ENCODE measurements around the gene PACS2.
A peak's percentile ranks its signal among the peaks of the same experiment; 100 is the strongest.

The PACS2 gene

GRCh38 chr14:105375635-105376057 lies 61.1 kb downstream of the PACS2 start:
- no peak for DNase-seq

DNA sequence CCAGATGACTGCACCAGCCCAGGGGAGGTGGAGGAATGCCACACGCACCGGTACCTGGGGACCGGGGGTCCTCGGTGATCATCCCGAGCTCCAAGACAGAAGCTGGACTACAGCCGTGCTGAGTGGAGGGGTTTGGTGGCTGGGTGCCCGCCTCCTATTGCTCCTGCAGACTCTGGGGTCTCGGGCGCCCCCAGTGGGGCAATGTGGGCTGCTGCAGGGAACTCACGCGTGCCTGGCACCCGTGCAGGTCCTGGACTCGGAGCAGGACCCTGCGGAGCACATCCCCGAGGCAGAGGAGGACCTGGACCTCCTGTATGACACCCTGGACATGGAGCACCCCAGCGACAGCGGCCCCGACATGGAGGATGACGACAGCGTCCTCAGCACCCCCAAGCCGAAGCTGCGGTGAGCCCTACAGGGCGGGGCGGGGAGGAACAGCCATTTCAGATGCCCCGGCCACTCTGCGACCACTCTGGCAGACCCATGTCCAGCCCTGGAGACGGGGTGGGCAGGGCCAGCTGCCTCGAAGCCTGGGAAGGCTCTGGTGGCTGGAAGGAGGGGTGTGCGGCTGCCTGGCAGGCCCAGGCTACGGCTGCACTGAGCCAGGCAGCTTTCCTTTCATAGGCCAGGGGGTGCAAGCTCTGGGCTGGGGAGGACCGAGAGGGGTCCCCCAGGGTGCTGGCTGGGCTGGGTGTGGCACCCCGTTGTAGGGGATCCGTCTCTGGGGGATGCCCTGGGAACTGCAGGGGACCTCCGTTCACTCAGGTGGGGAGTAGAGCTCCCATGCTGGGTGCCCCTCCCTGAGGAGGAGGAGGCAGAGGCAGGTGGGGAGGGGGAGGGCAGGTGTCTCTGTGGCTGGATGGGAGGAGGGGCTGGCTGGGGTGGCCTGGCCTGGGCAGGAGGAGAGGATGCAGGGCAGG lies 62.2 kb downstream of the PACS2 start:
- no peak for DNase-seq

DNA sequence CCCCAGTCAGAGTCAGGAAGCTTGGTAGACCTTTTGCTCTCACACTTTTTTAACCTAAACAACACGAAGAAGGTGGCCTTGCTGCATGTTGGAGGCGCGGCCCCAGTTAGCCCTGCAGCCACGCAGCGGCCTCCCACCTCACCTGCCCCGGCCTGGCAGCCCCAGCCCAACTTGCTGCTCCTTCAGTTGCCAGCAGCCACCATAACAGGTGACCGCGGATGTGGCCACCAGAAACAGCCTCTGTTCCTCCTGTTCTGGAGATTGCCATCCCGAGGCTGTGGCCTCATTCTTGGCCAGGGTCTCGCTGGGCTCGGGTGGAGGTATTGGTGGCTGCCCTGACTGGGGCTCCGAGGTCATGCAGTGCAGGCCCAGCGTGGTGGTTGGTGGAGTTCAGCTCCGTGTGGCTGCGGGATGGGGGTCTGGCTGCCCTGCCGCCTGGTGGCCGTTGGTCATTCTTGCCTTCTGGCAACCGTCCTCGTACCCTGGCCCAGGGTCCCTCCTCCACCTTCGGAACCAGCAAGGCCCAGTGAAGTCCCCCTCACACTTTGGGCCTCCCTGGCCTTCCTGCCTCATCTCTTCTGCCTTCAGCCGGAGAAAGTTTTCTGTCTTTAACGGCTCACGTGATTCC lies 63.1 kb downstream of the PACS2 start:
- DNase-seq = no peak

GRCh38 chr14:105378199-105378598 lies 63.7 kb downstream of the PACS2 start:
- no peak for DNase-seq

- no peak for DNase-seq
Observed at GRCh38 chr14:105378873-105379685, 64.5 kb downstream of the PACS2 start.

DNA sequence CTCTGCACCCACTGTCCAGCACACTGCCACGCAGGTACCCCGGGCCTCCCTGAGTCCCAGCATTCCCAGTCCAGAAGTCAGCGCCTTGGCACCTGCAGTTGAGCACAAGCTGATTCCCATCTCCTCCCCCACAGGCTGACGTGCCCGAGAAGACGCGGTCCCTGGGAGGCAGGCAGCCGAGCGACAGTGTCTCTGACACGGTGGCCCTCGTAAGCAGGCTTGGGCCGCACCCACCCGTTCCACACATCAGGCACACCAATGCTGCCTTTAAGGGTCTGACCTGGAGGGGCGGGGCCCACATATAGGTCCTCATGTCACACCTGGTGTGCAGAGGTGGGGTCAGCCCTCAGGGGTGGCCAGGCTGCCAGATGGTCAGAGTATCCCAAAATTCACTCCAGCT lies 65.4 kb downstream of the PACS2 start:
- DNase-seq = no peak

DNA sequence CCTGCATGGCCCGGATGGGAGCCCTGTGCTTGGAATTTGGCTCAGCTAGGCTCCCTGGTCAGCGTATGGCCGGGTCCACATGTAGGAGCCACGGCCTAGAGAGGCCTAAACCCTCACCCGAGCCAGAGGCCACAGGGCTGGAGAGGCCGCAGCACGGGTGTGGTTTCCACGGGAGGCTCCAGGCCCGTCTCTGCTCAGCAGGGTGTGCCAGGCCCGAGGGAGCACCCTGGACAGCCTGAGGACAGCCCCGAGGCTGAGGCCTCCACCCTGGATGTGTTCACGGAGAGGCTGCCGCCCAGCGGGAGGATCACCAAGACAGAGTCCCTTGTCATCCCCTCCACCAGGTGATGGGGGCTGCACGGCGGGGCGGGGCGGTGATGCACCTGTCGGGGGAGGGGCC lies 66.2 kb downstream of the PACS2 start:
- DNase-seq = no peak

- no peak for DNase-seq
Observed at GRCh38 chr14:105381446-105382342, 67.1 kb downstream of the PACS2 start.

- no peak for DNase-seq
Observed at GRCh38 chr14:105382343-105383082, 68.0 kb downstream of the PACS2 start.

DNA sequence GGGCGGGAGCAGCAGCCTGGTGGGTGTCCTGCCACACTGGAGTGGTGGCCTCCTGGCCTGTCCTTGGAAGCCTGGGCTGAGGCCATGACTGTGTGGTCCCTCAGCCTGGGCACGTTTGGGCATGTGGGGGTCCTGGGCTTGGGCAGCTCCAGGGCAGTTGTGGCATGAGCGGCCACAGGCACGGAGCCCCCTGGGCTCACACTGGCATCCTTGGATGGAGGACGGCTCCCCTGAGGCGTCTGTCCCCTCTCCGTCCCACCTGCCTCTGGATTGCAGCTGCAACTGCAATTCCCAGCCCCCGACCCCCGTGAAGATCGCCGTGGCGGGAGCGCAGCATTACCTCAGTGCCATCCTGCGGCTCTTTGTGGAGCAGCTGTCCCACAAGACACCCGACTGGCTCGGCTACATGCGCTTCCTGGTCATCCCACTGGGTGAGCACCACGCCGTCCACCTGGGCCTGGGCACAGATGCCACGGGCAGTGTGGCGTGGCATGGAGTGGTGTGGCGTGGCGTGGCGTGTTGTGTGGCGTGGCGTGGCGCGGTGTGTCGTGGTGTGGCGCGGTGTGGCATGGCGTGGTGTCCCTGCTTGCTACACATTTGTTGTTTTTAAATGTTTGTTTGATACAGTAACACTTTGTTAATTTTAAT lies 68.7 kb downstream of the PACS2 start:
- no peak for DNase-seq

- no peak for DNase-seq
Observed at GRCh38 chr14:105384041-105384557, 69.6 kb downstream of the PACS2 start.

DNA sequence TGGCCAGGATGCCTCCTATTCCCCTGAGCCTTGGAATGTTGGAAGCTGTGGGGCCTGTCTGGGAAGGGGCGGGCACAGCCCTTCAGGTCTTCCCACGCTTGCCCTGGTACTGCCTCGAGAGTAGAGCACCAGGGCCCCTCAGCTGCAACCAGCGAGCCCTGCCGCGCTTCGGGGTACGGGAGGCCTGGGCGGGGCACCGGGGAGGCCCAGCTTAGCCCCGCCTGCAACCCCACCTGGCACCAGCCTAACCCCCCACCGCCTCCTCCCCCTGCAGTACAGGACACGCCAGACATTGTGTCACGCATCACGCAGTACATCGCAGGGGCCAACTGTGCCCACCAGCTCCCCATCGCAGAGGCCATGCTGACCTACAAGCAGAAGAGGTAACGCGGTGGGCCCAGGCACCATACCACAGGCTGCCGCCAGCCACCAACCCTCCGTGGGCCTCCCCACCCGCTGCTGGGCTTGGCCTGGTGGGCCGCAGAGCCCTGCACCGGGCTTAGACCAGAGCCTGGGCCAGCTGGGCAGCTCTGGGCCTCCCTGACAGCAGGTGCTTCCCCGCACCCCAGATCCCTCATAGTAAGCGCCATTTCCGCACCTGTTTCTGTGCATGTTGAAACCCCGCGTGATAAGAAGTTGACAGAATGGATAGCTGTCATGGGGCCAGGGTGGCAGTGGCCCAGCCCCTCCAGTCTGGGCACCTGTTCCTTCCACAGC lies 70.2 kb downstream of the PACS2 start:
- no peak for DNase-seq

GRCh38 chr14:105385322-105385637 lies 70.7 kb downstream of the PACS2 start:
- DNase-seq = no peak

GRCh38 chr14:105385698-105386365 lies 71.3 kb downstream of the PACS2 start:
- no peak for DNase-seq

- DNase-seq = no peak
Observed at GRCh38 chr14:105386581-105387529, 72.3 kb downstream of the PACS2 start.

DNA sequence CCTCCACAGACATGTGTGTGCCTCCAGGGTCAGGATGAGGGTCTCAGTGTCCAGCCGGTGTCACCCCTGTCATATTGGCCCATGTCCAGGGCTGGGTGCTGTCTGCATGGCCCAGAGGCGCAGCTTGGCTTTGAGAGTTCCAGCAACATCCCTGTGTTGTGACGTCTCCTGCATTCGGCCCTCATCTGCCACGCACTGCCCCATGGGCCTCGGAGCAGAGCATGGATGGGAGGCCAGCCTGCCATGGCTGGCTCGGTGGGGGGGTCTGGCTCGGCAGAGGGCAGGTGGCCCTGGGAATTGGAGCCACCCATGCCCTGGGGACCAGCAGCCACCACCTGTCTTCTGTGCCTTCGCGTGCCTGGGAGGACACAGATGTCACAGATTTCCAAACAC lies 73.0 kb downstream of the PACS2 start:
- DNase-seq = peak; percentile 48

DNA sequence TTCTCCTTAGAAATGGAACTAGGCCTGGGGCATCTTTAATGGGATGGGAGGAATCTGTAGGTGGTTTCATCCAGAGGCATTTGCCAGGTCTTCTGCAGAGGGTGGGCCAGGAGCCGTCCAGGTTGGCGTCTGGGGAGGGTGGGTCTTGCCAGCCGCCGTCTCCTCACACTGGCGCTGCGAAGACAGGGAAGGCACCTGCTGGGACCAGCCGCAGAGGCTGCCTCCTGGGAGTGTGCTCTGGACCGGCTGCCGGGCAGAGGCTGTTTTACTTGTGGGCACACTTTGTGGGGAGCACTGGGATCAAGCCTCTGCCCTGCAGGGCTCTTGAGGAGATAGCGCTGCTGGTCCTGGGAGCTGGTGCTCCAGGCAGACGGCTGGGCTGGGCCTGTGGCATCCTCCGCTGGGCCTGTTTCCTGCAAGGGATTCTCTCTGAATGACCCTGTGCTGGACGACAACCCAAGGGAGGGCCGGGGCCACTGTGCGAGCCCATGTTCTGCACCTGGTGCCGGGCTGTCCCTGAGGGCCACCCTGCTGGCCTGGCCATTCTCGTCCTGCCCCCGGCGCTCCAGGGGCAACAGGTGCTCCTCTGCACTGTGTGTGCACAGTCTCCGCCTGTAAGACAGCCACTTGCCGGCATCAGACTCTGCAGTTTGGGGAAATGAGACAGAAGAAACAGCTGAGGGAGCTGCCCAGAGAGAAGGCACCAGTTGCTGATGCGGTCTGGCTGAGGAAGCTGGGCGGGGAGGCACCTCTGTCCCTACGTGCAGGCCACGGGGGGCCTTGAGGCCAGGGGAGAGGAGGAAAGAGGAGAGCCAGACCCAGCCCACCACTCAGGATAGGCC lies 73.8 kb downstream of the PACS2 start:
- no peak for DNase-seq

GRCh38 chr14:105388976-105389375 lies 74.4 kb downstream of the PACS2 start:
- no peak for DNase-seq

Data from NCI-H2171 (cell line).